Psoas muscle (tissue), 8 donors: ENCODE results near the gene TBC1D7. TPM values are rescaled to one million over a fixed set of nuclear protein-coding genes. Genes with fewer than 3 reads are reported as not detected.

Experiments
- ATAC-seq, 4 donors: fragments of 200-7000 bp; cut with Tn5 transposase; one replicate each; pipeline ENCODE4 v1.9.1; 2020; ENCODE audit warnings: moderate library complexity in 3 of 4, mild to moderate bottlenecking in 2 of 4
- DNase-seq, 2 donors: peaks; one replicate each; pipeline ENCODE4 v3.0.0-alpha.2; 2020
- H3K27ac ChIP-seq: fragments of 200-600 bp; one replicate; pipeline ENCODE4 v1.8.0; 2022
- H3K27me3 ChIP-seq, 3 donors: fragments of 200-600 bp in 1 of 3; one replicate each; pipeline versions ENCODE4 v1.6.1 to v1.8.0; 2013 to 2022; ENCODE audit warnings: low read length in 2 of 3, mild to moderate bottlenecking in 2 of 3, moderate library complexity in 1 of 3; ENCODE audit not compliant: insufficient read depth in 3 of 3
- H3K36me3 ChIP-seq, 2 donors: fragments of 200-600 bp in 1 of 2; one replicate each; pipeline versions ENCODE4 v1.6.1 to v1.8.0; 2013 to 2022; ENCODE audit warnings: low read depth in 1 of 2, mild to moderate bottlenecking in 1 of 2, moderate library complexity in 1 of 2; ENCODE audit not compliant: insufficient read depth in 1 of 2
- H3K4me1 ChIP-seq: fragments of 200-600 bp; one replicate; pipeline ENCODE4 v1.8.0; 2022
- H3K4me3 ChIP-seq: fragments of 200-600 bp; one replicate; pipeline ENCODE4 v1.8.0; 2022; ENCODE audit warnings: mild to moderate bottlenecking
- H3K9me3 ChIP-seq: fragments of 200-600 bp; one replicate; pipeline ENCODE4 v1.8.0; 2022
- WGBS, 3 donors: extraction: QIAGEN DNeasy Blood & Tissue Kit; methylation state at CpG; one replicate each; pipeline versions ENCODE4 v1.1.6 to v1.1.7; 2013; 5-methylcytosine and 5-hydroxymethylcytosine counted together
- intact Hi-C, 2 donors: fragments of 100-400 bp; cut with DNase I; formaldehyde crosslinking; loops; one replicate each; pipeline versions ENCODE4 v1.11.0 to v1.14.2; 2022
- long read RNA-seq, 2 donors: library from polyadenylated mRNA; unstranded; transcript quantifications; one replicate each; pipeline ENCODE4 v2.0.0, GENCODE V29; 2021
- polyA plus RNA-seq, 3 donors: library from polyadenylated mRNA; stranded (reverse); fragments of 200-250 nt; gene quantifications; one replicate each; pipeline ENCODE4 v1.2.3, GENCODE V29; 2013
- total RNA-seq, 4 donors: library from RNA; stranded (reverse); fragmentation: NEBNext Ultra II Directional in 2 of 4; extraction: Animal tissue kit (Norgen Biotek cat#: 25700) in 2 of 4; gene quantifications; one replicate each; pipeline versions ENCODE4 v1.2.1 to v1.2.4, GENCODE V29; 2021 to 2023
- TF ChIP-seq, protein P1 (sequence below): fragments of 200-600 bp; IDR thresholded peaks from one replicate; pipeline ENCODE4 v1.8.0; 2022; ENCODE audit warnings: antibody characterized with exemption
- donor health status: healthy with polysubstance abuse.
- donor health status: DM: no; HTN: no; CAD: no; lungs with moderate emphysema.
- donor health status: Bipolar disorder and iron deficiency.
- donor health status: healthy.
- donor health status: DM: yes; HTN: yes; CAD: no.
- donor health status: DM: no; HTN: no; CAD: no.
- donor health status: DM: no; HTN: no; CAD: no.
- donor health status: DM: yes; HTN: yes; CAD: no.

Gene TBC1D7
- total RNA-seq (10 to 100 TPM in 3 of 4 donors, 1 to 10 TPM in 1; 9.4 to 12.0 (median 10.3) TPM), polyA plus RNA-seq (10 to 100 TPM; 14.8 to 19.4 (median 17.4) TPM)
- long read RNA-seq, donor 1, partial matches to known transcripts, result 0 of 10 reads
- long read RNA-seq, donor 1, other reads (novel, unspliced or antisense), result 5 of 10 reads
- long read RNA-seq, donor 2, partial matches to known transcripts, result 0 of 28 reads
- long read RNA-seq, donor 2, other reads (novel, unspliced or antisense), result 19 of 28 reads

DNA sequence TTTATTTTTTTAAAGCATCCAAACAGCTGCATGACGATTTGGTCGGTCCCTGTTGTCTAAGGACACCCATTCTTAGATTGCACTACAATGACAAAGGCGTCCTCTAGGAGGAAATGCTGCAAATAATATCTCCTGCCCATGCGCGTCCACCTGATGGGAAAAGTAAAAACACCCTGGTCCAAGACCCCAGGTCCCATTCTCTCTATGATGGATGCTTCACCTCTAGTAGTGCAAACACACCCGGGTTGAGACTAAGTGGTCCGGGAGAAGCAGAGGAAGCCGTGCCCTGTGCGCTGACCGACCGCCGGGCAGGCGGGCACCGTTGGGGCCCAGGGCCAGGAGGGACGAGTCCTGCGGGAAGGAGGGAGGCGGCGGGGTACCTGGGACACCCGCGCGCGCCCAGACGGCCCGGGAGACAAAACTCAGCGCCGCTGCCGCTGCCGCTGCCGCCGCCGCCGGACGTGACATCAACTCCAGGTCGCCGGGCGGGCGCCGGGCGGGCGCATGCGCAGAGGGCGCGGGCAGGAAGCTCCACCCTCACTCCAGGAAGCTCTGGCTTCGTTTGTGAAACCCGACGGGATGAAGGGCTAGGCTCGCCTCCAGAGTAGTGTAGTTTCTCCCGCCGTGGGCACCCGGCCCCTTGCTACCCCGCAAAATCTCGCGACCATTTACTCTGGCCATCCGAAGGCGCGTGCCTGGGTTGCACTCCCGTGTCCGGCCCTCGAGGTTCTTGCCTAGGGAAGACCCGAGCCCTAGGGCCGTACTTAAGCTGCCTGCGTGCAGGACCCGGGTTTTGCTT is at the start of gene TBC1D7:
Gene TBC1D7, minus strand, starts transcription at position 462 of the 799 bp plus-strand sequence. CDS start 1,639 bp downstream, outside the sequence.
- TF ChIP-seq, protein P1, sequence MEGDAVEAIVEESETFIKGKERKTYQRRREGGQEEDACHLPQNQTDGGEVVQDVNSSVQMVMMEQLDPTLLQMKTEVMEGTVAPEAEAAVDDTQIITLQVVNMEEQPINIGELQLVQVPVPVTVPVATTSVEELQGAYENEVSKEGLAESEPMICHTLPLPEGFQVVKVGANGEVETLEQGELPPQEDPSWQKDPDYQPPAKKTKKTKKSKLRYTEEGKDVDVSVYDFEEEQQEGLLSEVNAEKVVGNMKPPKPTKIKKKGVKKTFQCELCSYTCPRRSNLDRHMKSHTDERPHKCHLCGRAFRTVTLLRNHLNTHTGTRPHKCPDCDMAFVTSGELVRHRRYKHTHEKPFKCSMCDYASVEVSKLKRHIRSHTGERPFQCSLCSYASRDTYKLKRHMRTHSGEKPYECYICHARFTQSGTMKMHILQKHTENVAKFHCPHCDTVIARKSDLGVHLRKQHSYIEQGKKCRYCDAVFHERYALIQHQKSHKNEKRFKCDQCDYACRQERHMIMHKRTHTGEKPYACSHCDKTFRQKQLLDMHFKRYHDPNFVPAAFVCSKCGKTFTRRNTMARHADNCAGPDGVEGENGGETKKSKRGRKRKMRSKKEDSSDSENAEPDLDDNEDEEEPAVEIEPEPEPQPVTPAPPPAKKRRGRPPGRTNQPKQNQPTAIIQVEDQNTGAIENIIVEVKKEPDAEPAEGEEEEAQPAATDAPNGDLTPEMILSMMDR, result peak; percentile 20
- 0 to 1% (median 0%) methylated on average over 38 to 63 of the region's 63 CpGs for WGBS, 3 donors
- intact Hi-C loops, result loop anchor here in 1 of 2 donors (2.0 kb wide), 1 partner anchor 415 kb away; no protein-coding TSS in a partner anchor
- peak within 1 kb of the TSS; percentile 95 for H3K27ac ChIP-seq
- peaks cover 4 to 29% of the 10 kb centered on the region in 2 donors for H3K36me3 ChIP-seq
- H3K27me3 ChIP-seq, result no peaks in the 10 kb centered on the region
- peak; percentile 96 to 99 (median 97) for ATAC-seq
- H3K9me3 ChIP-seq, result no peaks in the 10 kb centered on the region
- H3K4me3 ChIP-seq, result peak within 1 kb of the TSS; percentile 92
- peak; percentile 91 to 97 for DNase-seq
- H3K4me1 ChIP-seq, result peaks cover 3% of the 10 kb centered on the region

DNA sequence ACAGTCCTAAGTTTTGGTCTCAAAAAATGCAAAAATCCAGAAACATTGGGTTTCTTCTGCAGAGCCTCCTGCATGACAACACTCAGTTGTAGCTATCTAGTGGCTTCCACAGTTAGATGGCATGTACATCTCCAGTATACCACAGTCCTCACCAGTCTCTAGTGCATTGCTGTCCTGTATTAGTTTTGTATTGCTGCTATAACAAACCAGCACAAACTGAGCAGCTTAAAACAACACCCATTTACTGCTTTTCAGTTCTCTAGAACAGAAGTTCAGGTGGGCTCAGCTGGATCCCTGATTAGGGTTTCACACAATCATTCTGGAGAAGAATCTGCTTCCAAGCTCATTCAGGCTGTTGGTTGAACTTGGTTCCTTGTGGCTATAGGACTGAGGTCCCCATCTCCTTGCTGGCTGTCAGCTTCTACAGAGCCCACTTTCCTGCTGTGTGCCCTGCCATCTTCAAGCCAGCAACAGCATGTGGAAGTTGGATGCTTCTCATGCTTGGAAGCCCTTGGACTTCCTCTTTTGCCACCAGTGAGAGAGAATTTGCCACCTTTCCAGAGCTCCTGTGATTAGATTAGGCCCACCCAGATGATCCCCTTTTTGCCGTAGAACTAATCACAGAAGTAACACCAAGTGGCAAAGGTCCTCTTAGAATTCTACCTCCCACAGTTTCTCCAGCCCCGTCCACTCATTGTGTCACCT is 48.9 kb upstream of the TBC1D7 start:
- intact Hi-C loops, result no loop called here
- 94 to 98% (median 98%) methylated on average over 2 of the region's 2 CpGs for WGBS, 3 donors
- Histone ChIP-seq H3K4me1 (no peaks in the 10 kb centered on the region), H3K9me3 (peaks cover 3% of the 10 kb centered on the region), H3K27ac (no peak overlapping the region), H3K36me3 (no peaks in the 10 kb centered on the region), H3K27me3 (no peaks in the 10 kb centered on the region), H3K4me3 (no peak overlapping the region)
- DNase-seq (no peak), ATAC-seq (no peak)
- TF ChIP-seq, protein P1, result no peak

DNA sequence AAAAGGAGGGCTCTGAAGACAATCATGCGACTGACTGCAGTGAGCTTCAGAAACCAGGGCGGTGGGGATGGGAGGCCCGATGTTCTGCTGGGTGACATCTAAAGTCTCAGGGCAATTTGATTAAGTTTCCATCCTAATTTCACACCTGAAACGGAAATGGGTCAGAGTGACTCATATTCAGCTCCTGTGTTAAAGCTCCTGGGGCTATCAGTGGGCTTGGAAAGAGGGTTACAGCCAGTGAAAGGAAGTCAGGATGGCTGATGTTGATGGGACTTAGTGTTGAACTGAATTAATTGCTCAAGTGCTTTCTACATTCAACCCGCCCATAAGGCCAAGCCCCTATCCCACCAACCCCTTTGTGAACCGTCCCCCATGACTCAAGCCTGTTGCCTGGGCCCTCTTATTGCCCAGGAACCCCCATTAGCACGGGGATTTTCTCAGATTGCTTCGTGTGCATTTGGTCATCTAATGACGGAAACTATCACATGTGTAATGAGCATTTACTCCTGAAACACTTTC is 47.1 kb upstream of the TBC1D7 start:
- Histone ChIP-seq H3K4me1 (peaks cover 4% of the 10 kb centered on the region), H3K27ac (no peak overlapping the region), H3K9me3 (peaks cover 3% of the 10 kb centered on the region), H3K27me3 (no peaks in the 10 kb centered on the region), H3K4me3 (no peak overlapping the region), H3K36me3 (no peaks in the 10 kb centered on the region)
- no peak for ATAC-seq
- intact Hi-C loops, result no loop called here
- 82 to 87% (median 84%) methylated on average over 9 of the region's 9 CpGs for WGBS, 3 donors
- TF ChIP-seq, protein P1, result no peak
- no peak for DNase-seq

DNA sequence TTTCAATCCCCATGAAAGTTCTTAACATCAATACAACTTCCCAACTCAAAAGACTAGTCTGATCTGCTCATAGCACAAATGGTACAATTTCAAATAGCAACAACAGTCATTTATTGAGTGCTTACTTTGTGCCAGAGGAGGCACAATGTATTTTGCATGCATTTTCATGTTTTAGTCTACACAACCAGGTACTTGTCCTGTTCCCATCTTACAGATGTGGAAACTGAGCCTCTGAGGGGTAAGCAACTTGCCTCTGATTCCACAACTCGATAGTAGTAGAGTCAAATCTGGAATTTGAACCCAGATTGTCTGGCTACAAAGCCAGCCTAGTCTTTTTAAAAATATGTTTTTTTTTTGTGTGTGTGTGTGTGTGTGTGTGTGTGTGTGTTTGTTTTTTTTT is 45.6 kb upstream of the TBC1D7 start:
- ATAC-seq (no peak), DNase-seq (no peak)
- intact Hi-C loops, result no loop called here
- no peak overlapping the region for H3K27ac ChIP-seq
- no peak overlapping the region for H3K4me3 ChIP-seq
- peaks cover 3% of the 10 kb centered on the region for H3K9me3 ChIP-seq
- no peaks in the 10 kb centered on the region for H3K36me3 ChIP-seq
- TF ChIP-seq, protein P1, result no peak
- no peaks in the 10 kb centered on the region for H3K27me3 ChIP-seq
- WGBS, 3 donors, result 88 to 100% (median 93%) methylated on average over 1 of the region's 1 CpG
- peaks cover 4% of the 10 kb centered on the region for H3K4me1 ChIP-seq
